Raji (cell line): ENCODE results near the gene COL20A1.

Experiments
- POLR2A ChIP-seq: IDR thresholded peaks from 2 replicates; pipeline ENCODE4 v1.6.1; 2011; ENCODE audit warnings: low read depth, low read length, control low read depth; ENCODE audit not compliant: insufficient read depth

Gene COL20A1

DNA sequence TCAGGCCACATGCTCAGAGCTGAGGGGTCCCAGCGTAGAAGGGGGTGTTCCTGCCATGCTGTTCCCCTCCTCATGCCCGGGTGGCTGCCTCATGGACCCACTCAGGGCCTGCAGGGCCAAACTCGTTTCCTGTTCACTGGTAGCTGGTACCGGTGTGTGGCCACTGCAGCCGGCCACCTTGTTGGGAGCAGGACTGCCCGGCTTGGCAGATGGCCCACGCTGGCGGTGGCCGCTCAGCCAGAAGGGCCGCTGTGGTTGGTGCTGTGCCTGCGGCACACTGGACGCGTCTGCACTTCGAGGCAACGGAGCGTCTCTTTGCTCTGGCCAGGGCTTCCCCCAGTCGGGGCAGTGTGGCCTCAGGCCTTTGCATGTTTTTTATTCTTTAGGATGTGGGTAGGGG, 10.0 kb upstream of the COL20A1 start:
- no peak for TF ChIP-seq POLR2A

- no peak for TF ChIP-seq POLR2A
Observed at GRCh38 chr20:63283397-63284082, 9.4 kb upstream of the COL20A1 start.

DNA sequence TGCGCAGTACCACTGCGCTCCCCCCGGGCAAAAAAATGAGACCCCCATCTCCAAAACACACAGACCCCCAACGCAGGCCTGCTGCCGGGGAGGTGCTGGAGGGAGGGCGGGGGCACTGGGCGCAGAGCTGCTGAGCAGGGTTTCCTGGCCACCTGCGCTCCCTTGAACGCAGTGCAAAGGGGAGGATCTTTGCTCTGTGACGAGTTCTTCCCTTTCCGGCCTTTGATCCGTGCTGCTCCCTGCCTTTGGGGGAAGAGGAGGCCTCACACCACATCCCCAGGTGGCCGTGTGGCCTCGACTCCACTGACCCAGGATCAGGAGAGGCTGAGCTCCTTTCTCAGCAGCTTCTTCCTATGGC, 8.9 kb upstream of the COL20A1 start:
- no peak for TF ChIP-seq POLR2A

GRCh38 chr20:63284544-63284949, 8.4 kb upstream of the COL20A1 start:
- TF ChIP-seq POLR2A: no peak

DNA sequence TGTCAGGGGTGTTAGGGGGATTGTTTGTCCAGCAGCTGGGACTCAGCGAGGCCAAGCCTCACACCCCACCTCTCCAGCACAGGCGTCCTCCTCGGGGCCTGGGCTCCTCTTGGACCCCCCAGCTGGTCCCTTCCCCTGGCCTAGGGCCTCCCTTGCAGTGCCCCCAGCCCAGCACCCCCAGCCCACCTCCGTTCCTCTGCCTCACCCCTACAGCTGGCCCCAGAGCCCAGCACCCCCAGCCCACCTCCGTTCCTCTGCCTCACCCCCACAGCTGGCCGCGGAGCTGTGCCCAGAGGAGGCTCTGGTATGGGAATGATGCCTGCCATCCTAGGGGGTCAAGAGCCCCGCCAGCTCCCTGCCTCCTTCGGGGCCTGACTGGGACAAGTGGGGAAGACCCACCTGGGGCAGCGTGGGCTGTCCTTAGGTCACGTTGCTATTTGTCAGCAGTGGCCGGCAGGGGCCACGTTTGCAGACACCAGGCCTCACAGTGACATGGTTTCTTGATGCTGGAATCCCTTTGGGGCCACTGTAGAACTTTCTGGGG, 7.9 kb upstream of the COL20A1 start:
- TF ChIP-seq POLR2A: no peak

DNA sequence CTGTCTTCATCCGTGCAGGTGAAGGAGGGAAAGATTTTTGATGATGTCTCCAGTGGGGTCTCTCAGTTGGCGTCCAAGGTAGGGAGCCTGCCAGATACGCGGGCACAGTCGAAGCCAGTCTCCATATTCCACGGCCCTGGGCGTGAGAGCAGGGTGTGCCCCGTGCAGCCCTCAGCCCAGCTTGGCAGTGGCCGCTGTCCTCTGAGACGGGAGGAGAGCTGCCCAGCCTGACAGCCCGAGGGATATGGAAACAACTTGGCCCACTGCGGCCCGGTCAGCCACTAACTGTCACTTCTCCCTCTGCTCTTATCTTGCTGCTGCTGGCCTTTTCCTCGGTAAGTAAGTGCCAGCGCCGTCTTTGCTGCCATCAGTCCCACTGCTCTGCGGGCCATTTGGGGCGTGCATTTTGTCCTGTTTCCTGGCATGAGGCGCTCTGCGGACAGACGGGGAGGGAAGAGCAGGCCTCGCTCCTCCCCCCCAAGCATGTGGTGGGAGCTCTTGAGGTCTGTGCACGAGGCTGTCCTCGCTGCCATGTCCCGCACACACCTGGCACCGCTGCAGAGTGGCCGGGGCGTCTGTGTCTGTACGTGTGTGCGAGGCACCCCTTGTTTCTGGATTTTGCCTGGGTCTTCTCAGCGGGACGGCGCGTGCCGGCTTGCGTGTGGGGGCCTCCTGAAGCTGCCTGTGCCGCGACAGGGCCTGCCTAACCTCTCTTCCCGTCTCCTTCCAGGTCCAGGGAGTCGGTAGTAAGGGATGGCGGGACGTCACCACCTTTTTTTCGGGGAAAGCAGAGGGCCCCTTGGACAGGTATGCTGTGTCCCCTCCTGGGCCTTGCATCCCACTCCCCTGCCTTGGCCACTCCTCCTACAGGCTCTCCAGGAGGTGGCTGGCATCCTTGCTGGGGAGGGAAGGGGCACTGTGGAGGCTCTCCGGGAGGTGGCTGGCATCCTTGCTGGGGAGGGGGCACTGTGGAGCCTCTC, 7.1 kb upstream of the COL20A1 start:
- no peak for TF ChIP-seq POLR2A

GRCh38 chr20:63286781-63287696, 5.9 kb upstream of the COL20A1 start:
- TF ChIP-seq POLR2A: no peak

DNA sequence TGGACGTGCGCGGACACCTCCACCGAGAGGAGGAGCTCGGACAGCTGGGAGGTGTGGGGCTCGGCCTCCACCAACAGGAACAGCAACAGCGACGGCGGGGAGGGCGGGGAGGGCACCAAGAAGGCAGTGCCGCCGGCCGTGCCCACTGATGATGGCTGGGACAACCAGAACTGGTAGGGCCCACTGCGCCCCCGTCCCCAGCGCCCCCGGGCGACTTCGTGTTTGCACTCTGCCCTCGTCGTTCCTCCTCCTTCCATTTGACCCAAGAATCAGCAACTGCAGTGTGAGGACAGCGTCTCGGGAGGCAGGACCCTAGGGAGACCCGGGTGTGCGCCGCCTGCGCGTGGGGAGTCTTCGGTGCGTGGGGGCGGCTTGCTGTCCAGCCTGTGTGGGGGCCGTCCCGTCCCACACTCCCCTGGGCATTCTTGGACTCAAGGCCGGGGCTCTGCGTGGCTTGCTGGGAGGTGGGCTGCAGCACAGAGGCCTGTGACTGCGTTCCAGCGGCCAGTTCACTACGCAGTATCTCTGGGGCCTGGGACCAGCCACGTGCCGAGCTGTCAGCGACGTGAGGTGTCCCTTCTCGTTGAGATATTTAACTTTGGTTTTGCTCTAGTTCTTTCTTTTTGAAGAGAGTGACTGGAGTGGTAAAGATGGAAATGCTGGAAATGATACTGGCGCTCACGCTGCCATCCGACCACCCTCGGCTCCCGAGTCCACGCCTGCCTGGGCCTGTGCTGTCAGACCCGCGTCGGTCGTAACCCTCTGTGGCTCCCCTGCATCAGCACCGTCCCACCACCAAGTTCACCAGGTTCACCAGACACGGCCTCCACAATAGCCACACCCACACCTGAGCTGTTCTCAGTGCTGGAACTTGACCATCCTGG, 5.0 kb upstream of the COL20A1 start:
- no peak for TF ChIP-seq POLR2A

DNA sequence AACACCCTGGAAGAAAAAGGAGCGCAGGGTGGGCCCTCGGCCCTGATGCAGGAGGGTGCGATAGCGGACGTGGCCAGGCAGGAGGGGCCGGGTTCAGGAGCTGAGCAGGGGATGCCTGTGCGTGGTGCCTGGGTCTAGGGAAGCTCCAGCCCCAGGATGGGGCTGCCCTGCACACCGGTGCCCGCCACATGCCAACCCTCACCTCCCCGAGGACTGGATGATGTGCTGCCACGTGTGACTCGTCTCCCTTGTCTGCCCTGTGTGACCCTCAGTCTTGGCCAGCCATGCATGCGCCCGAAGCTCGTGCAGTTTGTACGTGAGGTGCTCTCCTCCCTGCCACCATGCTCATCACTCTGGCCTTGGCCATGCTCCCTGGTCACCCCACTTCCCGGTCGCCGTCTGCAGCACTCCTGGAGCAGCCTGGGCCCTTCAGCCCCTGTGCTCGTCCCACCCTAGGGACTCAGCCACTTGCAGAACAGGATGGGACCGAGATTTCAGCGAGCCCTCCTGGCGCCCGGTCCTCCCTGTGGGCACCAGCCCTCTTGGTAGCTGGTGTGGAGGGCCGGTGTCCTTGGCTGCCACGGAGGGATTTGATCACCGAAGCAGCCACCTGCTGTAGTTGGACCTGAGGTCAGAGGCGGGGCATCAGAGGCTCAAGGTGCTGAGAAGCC, 4.3 kb upstream of the COL20A1 start:
- TF ChIP-seq POLR2A: no peak

DNA sequence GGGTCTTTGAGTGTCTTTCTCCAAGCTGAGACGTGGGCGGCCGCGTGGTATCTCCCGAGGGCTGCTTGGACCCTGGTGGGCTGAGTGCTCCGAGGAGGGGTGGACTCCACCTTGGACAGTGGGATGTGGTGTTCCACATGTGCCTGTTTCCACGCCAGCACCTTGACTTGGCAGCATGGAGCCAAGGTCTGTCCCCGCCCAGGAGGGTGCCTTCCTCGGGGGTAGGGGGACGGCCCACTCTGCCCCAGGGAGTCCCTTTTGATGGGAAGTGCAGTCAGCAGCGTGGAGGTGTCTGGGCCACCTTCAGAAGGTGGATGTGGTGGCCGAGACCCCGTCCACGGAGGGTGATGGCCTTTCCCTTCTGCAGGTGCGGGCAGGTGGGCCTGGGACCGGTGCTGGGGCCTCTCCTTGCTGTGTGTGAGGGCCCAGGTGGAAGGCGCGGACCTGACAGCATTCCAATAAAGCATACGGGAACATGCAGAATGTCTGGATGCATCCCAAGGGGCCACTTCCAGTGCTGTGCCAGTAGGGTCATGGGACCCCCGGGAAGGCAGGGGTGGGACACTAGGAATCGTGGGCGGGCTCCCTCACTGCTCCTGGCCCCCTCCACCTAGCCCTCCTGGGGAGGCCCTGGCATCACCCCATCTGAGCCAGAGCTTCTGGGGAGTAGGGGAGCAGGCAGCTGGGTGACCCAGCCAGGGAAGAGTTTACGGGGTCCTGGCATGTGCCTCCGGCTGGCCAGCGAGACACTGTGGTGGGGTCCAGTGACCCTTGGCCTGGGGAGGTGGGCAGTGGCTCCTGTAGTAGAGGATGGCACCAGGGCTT, 3.5 kb upstream of the COL20A1 start:
- no peak for TF ChIP-seq POLR2A

DNA sequence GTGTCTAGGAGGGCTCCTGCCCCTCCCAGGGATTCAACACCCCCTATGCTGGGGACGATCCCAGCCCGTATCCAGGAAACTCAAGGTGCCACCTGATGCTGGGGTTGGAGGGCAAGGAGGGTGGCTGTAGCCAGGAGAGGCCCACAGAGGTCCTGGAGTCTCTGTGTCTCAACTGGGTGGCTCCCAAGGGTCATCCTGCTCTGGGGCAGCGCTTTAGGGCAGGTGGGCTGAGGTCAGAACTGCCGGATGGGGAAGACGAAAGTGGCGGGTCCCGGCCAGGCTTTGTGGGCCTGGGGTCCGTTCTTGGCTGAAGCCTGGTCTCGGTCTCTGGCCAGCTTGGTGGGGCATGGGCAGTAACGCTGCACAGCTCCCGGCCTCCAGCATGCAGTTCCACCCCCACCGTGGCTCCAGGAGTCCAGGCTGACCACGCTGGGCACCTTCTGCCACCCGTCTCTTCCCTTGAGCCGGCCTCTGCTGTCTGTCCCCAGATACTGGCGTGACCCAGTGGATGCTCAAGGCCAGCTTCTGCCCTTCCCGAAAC, 2.8 kb upstream of the COL20A1 start:
- no peak for TF ChIP-seq POLR2A

DNA sequence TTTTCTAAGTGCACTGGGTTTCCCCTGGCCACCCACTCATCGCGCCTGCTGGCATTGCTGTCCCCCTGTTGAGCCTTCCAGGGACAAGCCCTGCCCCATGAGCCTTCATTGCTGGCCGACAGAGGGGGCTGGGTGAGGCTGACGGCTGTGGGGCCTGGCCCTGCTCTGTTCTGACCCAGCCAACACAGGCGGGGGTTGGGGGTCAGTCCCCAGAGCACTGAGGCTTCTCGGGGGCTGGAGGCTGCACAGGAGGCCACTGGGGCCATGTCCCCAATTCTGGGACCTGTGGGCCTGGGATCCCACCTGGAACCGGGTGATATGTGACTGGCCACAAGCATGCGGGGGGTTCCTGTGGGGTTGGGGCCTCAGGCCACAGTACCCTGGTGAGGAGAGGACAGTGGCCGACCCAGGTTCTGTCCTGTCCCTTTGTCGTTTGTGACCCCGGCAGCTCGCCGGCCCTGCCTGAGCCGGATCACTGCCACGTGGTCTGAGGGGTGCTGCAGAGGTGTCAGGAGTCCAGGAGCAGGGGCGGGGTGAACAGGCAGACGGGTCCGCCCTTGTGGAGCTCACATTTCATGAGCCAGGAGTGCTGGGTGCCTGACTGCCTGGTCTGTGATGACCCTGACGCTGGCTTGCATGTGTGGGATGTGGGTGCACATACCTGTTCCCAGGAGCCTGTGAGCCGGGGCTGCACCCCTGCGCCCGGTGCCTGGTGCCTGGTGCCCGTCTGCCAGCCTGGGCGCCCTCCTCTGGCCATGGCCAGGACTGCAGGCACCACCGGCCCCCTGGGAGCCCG, 2.1 kb upstream of the COL20A1 start:
- no peak for TF ChIP-seq POLR2A

- no peak for TF ChIP-seq POLR2A
Observed at GRCh38 chr20:63291811-63292210, 1.2 kb upstream of the COL20A1 start.
